Ishikawa (cell line): ENCODE measurements around the gene RNF183.

ENCODE experiments used
- CEBPB ChIP-seq: IDR thresholded peaks from 2 replicates; pipeline ENCODE4 v1.6.1; 2012
- CREB1 ChIP-seq: IDR thresholded peaks from 2 replicates; pipeline ENCODE4 v1.6.1; 2012; ENCODE audit warnings: low read depth
- EGR1 ChIP-seq: IDR thresholded peaks from 2 replicates; pipeline ENCODE4 v1.6.1; 2012
- EP300 ChIP-seq: IDR thresholded peaks from 2 replicates; pipeline ENCODE4 v1.6.1; 2012; ENCODE audit warnings: borderline replicate concordance
- FOXM1 ChIP-seq: IDR thresholded peaks from 2 replicates; pipeline ENCODE4 v1.6.1; 2012; ENCODE audit warnings: low read depth, borderline replicate concordance
- NFIC ChIP-seq: IDR thresholded peaks from 2 replicates; pipeline ENCODE4 v1.6.1; 2012
- RAD21 ChIP-seq: IDR thresholded peaks from 2 replicates; pipeline ENCODE4 v1.6.1; 2012; ENCODE audit warnings: low read depth
- TAF1 ChIP-seq: IDR thresholded peaks from 2 replicates; pipeline ENCODE4 v1.6.1; 2012; ENCODE audit warnings: low read depth, mild to moderate bottlenecking
- TCF12 ChIP-seq: IDR thresholded peaks from 2 replicates; pipeline ENCODE4 v1.6.1; 2012; ENCODE audit warnings: low read depth
- TEAD4 ChIP-seq: IDR thresholded peaks from 2 replicates; pipeline ENCODE4 v1.6.1; 2012
- YY1 ChIP-seq: IDR thresholded peaks from 2 replicates; pipeline ENCODE4 v1.6.1; 2012; ENCODE audit warnings: low read depth
- ZBTB7A ChIP-seq: IDR thresholded peaks from 2 replicates; pipeline ENCODE4 v1.6.1; 2012; ENCODE audit warnings: low read depth
- TF ChIP-seq, protein P1 (sequence below): IDR thresholded peaks from 2 replicates; pipeline ENCODE4 v1.6.1; 2012; ENCODE audit warnings: low read depth, mild to moderate bottlenecking
- TF ChIP-seq, protein P2 (sequence below): IDR thresholded peaks from 2 replicates; pipeline ENCODE4 v1.6.1; 2012
- TF ChIP-seq, protein P3 (sequence below): IDR thresholded peaks from 2 replicates; pipeline ENCODE4 v1.6.1; 2012

RNF183 gene

DNA sequence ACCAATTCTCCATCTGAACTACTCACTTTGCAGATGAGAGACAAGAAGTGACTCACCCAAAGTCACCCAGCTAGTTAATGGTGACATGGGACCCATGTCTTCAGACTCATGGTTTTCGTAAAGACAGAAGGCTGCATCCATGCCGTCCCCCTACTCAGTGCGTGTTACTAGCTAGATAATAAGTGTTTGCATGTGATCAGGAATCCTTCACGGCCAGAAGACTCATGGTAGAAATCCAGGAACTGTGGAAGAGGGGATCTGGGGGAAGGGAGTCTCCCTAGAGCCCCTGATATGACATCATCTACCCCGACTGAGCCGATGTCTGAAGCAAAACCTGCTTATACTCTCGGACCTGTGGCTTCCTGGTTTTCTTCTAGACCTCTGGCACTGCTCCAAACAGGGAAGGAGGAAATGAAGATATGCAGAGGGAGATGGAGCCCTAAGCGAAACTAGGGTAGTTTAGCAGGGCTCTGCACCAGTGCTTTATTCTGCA is 3.3 kb downstream of the RNF183 start:
- TF ChIP-seq EGR1 = no peak
- TF ChIP-seq TEAD4 = no peak
- TF ChIP-seq CEBPB = no peak
- no peak for TF ChIP-seq CREB1

DNA sequence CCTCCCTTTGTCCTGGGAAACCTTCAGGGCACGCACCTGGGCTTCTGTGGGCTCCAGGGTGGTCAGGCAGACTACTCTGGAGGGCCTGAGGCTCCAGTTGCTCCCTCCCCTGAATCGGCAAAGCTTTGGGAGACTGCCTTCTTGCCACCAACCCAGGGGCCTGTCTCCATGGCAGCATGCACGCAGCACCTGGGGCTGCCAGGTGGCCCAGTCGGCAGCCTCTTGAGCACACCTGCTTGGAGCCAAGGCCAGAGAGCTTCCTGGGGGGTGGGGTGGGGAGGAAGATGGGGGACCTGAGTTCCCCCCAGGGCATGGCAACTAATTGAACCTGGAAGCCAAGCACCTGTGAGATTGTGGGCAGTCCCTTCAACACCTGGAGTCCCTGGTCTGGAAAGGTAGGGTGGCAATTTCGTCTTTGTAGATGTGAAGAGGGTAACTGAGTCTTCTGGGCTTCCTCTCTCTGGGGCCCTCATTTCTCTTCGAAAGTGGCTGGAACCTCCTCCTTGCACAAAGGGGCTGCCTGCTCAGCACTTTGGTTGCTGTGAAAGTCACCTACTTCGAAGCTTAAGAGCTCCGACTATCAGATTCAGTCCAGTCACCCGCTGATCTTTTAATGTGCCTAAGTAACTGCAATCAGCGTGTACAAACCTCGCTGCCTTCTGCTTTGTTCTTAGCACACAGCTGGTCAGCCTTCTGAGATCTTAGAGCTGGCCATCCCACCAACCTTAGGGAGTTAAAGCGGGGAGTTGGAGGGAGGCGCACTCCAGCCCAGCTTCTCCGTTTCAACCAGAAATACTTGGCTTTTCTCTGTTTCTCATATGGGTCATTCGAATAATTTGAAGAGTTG is 4.0 kb downstream of the RNF183 start:
- TF ChIP-seq TAF1 (no peak), FOXM1 (no peak)

DNA sequence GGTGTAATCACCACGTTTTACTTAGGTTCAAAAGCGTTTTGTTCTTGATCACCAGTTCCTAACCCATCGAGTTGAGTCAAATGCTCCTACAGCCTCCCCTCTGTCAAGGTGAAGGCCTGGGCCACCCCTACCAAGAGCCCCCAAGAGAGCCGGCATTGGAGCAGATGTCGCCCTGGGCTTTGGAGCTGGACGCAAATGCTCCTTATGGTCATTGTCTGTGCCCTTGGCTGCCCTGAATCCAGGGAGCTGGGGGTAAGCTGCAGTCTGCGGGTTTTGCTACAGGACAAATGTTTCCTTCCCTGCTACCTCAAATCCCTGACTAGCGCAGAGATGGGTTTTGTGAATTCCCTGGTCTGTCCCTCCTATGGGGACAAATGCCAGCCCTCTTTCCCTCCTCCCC is 4.9 kb downstream of the RNF183 start:
- no peak for TF ChIP-seq CREB1
- TF ChIP-seq, protein P1, sequence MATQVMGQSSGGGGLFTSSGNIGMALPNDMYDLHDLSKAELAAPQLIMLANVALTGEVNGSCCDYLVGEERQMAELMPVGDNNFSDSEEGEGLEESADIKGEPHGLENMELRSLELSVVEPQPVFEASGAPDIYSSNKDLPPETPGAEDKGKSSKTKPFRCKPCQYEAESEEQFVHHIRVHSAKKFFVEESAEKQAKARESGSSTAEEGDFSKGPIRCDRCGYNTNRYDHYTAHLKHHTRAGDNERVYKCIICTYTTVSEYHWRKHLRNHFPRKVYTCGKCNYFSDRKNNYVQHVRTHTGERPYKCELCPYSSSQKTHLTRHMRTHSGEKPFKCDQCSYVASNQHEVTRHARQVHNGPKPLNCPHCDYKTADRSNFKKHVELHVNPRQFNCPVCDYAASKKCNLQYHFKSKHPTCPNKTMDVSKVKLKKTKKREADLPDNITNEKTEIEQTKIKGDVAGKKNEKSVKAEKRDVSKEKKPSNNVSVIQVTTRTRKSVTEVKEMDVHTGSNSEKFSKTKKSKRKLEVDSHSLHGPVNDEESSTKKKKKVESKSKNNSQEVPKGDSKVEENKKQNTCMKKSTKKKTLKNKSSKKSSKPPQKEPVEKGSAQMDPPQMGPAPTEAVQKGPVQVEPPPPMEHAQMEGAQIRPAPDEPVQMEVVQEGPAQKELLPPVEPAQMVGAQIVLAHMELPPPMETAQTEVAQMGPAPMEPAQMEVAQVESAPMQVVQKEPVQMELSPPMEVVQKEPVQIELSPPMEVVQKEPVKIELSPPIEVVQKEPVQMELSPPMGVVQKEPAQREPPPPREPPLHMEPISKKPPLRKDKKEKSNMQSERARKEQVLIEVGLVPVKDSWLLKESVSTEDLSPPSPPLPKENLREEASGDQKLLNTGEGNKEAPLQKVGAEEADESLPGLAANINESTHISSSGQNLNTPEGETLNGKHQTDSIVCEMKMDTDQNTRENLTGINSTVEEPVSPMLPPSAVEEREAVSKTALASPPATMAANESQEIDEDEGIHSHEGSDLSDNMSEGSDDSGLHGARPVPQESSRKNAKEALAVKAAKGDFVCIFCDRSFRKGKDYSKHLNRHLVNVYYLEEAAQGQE = no peak
- no peak for TF ChIP-seq ZBTB7A
- no peak for TF ChIP-seq EGR1
- TF ChIP-seq FOXM1 = no peak
- TF ChIP-seq, protein P2, sequence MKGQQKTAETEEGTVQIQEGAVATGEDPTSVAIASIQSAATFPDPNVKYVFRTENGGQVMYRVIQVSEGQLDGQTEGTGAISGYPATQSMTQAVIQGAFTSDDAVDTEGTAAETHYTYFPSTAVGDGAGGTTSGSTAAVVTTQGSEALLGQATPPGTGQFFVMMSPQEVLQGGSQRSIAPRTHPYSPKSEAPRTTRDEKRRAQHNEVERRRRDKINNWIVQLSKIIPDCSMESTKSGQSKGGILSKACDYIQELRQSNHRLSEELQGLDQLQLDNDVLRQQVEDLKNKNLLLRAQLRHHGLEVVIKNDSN = no peak
- no peak for TF ChIP-seq TCF12
- no peak for TF ChIP-seq NFIC
- no peak for TF ChIP-seq YY1
- TF ChIP-seq, protein P3, sequence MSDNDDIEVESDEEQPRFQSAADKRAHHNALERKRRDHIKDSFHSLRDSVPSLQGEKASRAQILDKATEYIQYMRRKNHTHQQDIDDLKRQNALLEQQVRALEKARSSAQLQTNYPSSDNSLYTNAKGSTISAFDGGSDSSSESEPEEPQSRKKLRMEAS = no peak

DNA sequence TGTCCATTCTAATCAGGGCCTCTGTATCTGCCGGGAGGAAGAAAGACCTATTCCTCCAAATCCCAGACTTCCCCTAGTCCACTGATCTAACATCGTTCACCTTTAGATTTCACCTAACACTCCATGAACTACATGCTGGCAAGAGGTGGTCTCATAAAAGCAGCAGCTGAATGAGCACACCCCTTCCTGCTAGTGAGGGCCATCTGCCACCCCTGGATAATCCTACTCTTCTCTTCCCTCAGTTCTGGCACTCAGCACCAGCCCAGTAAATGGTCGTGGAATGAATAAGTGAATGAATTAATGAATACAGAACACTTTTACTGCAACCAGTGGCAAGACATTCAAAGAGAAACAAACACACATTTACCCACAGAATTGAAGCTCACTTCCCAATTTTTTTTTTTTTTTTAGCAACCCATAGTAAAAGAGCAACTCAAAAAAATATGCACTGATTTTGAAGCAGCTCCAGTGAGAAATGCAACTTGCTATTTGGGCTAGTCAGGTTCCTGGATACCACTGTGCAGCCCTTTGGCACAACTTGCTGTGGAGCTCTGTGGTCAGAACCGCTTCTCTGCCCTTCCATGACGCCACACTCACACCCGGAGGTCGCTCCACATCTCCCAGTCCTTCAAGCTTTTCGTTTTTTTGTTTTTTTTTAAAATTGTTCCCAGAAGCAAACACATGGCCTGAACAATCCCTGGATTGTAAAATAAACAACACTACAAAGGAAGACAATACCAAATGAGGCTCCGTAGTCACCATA is 6.2 kb downstream of the RNF183 start:
- TF ChIP-seq CEBPB = no peak

DNA sequence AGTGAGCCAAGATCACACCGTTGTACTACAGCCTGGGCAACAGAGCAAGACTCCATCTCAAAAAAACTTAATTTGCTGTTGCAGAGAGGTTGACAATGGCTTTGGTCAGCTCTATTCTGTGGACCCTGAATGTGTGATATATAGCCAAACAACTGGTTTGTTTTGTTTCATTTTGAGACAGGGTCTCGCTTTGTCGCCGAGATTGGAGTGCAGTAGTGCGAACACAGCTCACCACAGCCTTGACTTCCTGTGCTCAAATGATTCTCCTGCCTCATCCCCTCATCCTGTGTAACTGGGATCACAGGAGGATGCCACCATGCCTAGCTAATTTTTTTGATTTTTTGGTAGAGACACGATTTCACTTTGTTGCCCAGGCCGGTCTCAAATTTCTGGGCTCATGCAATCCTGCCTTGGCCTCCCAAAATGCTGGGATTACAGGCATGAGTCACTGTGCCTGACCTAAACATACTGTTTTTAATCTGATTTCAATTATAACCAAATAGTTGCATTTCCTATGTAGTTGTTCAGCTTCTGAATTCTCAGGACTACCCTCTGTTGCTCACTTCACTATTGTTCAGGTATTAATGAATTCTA is 9.8 kb downstream of the RNF183 start:
- TF ChIP-seq, protein P2 = no peak
- TF ChIP-seq EGR1 (no peak), CREB1 (no peak), ZBTB7A (no peak), TEAD4 (no peak), CEBPB (no peak), EP300 (no peak), TCF12 (no peak), FOXM1 (no peak), TAF1 (no peak), RAD21 (no peak), NFIC (no peak), YY1 (no peak)
- TF ChIP-seq, protein P3 = no peak
- TF ChIP-seq, protein P1 = no peak

DNA sequence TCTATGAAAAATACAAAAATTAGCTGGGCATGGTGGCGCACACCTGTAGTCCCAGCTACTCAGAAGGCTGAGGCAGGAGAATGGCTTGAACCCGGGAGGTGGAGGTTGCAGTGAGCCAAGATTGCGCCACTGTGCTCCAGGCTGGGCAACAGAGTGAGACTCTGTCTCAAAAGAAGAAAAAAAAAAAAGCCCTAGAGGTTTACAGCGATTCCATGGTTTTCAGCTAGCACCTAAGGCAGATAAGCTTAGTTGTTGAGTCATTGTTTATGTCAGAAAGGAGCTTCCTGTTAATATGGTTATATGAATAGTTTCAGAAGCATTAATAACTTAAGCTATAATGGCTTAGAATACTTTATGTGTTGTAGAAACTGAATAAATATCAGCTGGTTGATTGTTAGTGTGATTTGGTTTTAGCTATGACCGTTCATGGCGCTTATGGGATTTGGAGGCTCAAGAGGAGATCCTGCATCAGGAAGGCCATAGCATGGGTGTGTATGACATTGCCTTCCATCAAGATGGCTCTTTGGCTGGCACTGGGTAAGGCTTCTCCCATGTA is 13.0 kb downstream of the RNF183 start:
- TF ChIP-seq EGR1 (no peak), CEBPB (no peak), ZBTB7A (no peak), TCF12 (no peak), CREB1 (no peak), TAF1 (no peak), FOXM1 (no peak), NFIC (no peak), YY1 (no peak), EP300 (no peak), TEAD4 (no peak), RAD21 (no peak)
- TF ChIP-seq, protein P3 = no peak
- TF ChIP-seq, protein P1 = no peak
- TF ChIP-seq, protein P2 = no peak
